GM12872 (cell line): ENCODE results near the gene DNA2.
A peak's percentile ranks its signal among the peaks of the same experiment; 100 is the strongest.

Experiments used
- CTCF ChIP-seq: IDR thresholded peaks from 3 replicates; pipeline ENCODE4 v1.5.1; 2011; ENCODE audit warnings: low read depth, mild to moderate bottlenecking, low read length, moderate library complexity; ENCODE audit not compliant: insufficient read depth

Gene DNA2

GRCh38 chr10:68434657-68435056 lies 37.1 kb downstream of the DNA2 start:
- TF ChIP-seq CTCF, result no peak

GRCh38 chr10:68428396-68429104 lies 43.2 kb downstream of the DNA2 start:
- no peak for TF ChIP-seq CTCF

GRCh38 chr10:68424454-68425014 lies 47.2 kb downstream of the DNA2 start:
- no peak for TF ChIP-seq CTCF

GRCh38 chr10:68423522-68423921 lies 48.3 kb downstream of the DNA2 start:
- TF ChIP-seq CTCF, result no peak

GRCh38 chr10:68419376-68419775 lies 52.4 kb downstream of the DNA2 start:
- TF ChIP-seq CTCF, result no peak

- no peak for TF ChIP-seq CTCF
These were observed 62.8 kb downstream of the DNA2 start for GRCh38 chr10:68408898-68409518.

- TF ChIP-seq CTCF, result peak; percentile 62; the same call in 2 of the 3 replicates
These were observed 64.8 kb downstream of the DNA2 start, which contains the start of gene RUFY2 for GRCh38 chr10:68406815-68407548. TSS of gene RUFY2 (minus strand) at chr10:68407277. CDS start at chr10:68407189, 88 bp downstream.
